ENCODE results near the gene VWF. TPM values are rescaled to one million over a fixed set of nuclear protein-coding genes. Genes with fewer than 3 reads are reported as not detected.

VWF gene
- total and polyA plus RNA-seq, 10 of the 15 experiments (the other 5 are each of a cell fraction or from before 2014, with no cell fraction given) = 0.08 to 0.23 TPM; not detected in 8

- Histone ChIP-seq H3K4me2 (ENCODE audit: control insufficient read depth, insufficient read depth) (no peak overlapping the region), H3K27me3 (replicated peaks in 1 of 2; ENCODE audit: control insufficient read depth in 2 of 2, insufficient read depth in 2 of 2, low read length in 1 of 2) (no peaks in the 10 kb centered on the region), H2AFZ (ENCODE audit: control insufficient read depth, low read depth, low read length) (no peak overlapping the region), H3K9me3 (replicated peaks; ENCODE audit: control insufficient read depth, insufficient read depth, low read length) (no peaks in the 10 kb centered on the region), H3K36me3 (ENCODE audit: control insufficient read depth in 2 of 2, insufficient read depth in 2 of 2, low read length in 1 of 2) (no peaks in the 10 kb centered on the region), H3K79me2 (ENCODE audit: control insufficient read depth, insufficient read depth, low read length) (no peaks in the 10 kb centered on the region), H3K4me3 (no peak overlapping the region), H4K20me1 (ENCODE audit: control insufficient read depth, insufficient read depth) (no peaks in the 10 kb centered on the region), H3K27ac (ENCODE audit: control insufficient read depth, insufficient read depth) (no peak overlapping the region), H3K4me1 (ENCODE audit: control insufficient read depth, insufficient read depth, low read length) (no peaks in the 10 kb centered on the region), H3K9ac (ENCODE audit: control insufficient read depth, insufficient read depth, low read length) (no peak overlapping the region)
- in situ Hi-C loops (cut with MboI) = no loop called here
- WGBS (ENCODE audit: insufficient coverage, insufficient replicate concordance, low lambda C conversion rate, missing lambda C conversion rate) = 29% methylated on average over 2 of the region's 2 CpGs
- TF ChIP-seq GATAD2B (conservative IDR thresholded peaks at IDR 0.05; ENCODE audit: low read depth) = no peak
- no peak for TF ChIP-seq RAD51 (IDR thresholded peaks at IDR 0.05)
- no peak for TF ChIP-seq STAT3 (IDR thresholded peaks at IDR 0.05; ENCODE audit: low read depth, low read length)
- TF ChIP-seq POLR2A (IDR thresholded peaks at IDR 0.05; ENCODE audit: low read depth, low read length) = no peak
- no peak for TF ChIP-seq ZNF24 (IDR thresholded peaks at IDR 0.05)
- no peak for TF ChIP-seq ATF2 (IDR thresholded peaks at IDR 0.05; ENCODE audit: low read length)
- TF ChIP-seq NFYB (IDR thresholded peaks at IDR 0.05; ENCODE audit: insufficient read depth, low read depth, low read length) = no peak
- TF ChIP-seq ELK1 (IDR thresholded peaks at IDR 0.05; ENCODE audit: low read depth, low read length) = no peak
- TF ChIP-seq CHD1 (IDR thresholded peaks at IDR 0.05; ENCODE audit: low read depth, low read length) = no peak
- TF ChIP-seq EP300 (IDR thresholded peaks at IDR 0.05; ENCODE audit: borderline replicate concordance in 1 of 2, control insufficient read depth in 1 of 2, low read depth in 2 of 2, low read length in 2 of 2) = no peak
- no peak for TF ChIP-seq E2F8 (IDR thresholded peaks at IDR 0.05; ENCODE audit: low read depth, partially characterized antibody)
- TF ChIP-seq POLR2AphosphoS5 (IDR thresholded peaks at IDR 0.05; ENCODE audit: low read length) = no peak
- no TSS peak for BruUV-seq (replicated peaks)
- intact Hi-C loops (cut with micrococcal nuclease; ENCODE audit: unreplicated experiment) = no loop called here
- RAD21 ChIA-PET (ENCODE audit: unreplicated experiment) = no interaction called here
- FAIRE-seq = no peak
- no peak for ATAC-seq
- no peak for DNase-seq (ENCODE audit: low read depth, low spot score)
- POLR2A ChIA-PET = no interaction called here
- SMC1A ChIA-PET (ENCODE audit: uncharacterized antibody, unreplicated experiment) = no interaction called here
- CTCF ChIA-PET = no interaction called here
Measured at GRCh38 chr12:6104842-6105241, 19.6 kb downstream of the VWF start.
